ENCODE results near the gene SCNN1A. TPM values are rescaled to one million over a fixed set of nuclear protein-coding genes. Genes with fewer than 3 reads are reported as not detected.
A peak's percentile ranks its signal among the peaks of the same experiment; 100 is the strongest.

SCNN1A gene
- total and polyA plus RNA-seq, 2 of the 13 experiments (the other 11 are each of a cell fraction or from before 2014, with no cell fraction given), result 1.5 to 14.6 TPM

- no peak for TF ChIP-seq BCLAF1 (IDR thresholded peaks at IDR 0.05)
- TF ChIP-seq, protein P1, sequence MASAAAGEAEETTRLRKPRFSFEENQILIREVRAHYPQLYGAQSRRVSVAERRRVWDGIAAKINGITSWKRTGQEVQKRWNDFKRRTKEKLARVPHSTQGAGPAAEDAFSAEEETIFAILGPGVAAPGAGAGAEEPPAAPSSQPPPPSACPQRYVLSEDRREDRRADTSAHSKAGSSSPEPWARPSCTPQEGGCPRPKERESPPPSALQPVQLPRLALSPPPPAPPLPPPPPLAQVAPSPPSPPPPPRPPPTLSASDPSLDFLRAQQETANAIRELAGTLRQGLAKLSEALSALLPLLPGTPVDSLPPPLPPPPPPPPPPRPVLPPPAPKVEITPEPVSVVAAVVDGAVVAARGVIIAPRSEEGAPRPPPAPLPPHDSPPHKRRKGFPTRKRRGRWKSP (CRISPR knock-in tag; IDR thresholded peaks at IDR 0.05), result peak; percentile 58; the same call in 1 of the 2 replicates
- no peak for TF ChIP-seq RBAK (CRISPR knock-in tag; IDR thresholded peaks at IDR 0.05)
- TF ChIP-seq, protein P2, sequence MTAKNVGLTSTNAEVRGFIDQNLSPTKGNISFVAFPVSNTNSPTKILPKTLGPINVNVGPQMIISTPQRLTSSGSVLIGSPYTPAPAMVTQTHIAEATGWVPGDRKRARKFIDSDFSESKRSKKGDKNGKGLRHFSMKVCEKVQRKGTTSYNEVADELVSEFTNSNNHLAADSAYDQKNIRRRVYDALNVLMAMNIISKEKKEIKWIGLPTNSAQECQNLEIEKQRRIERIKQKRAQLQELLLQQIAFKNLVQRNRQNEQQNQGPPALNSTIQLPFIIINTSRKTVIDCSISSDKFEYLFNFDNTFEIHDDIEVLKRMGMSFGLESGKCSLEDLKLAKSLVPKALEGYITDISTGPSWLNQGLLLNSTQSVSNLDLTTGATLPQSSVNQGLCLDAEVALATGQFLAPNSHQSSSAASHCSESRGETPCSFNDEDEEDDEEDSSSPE (CRISPR knock-in tag; IDR thresholded peaks at IDR 0.05), result 0 out of 2 replicates have a peak, but pooled peaks have one; percentile 30
- TF ChIP-seq ZNF251 (CRISPR knock-in tag; IDR thresholded peaks at IDR 0.05), result no peak
- TF ChIP-seq KLF9 (CRISPR knock-in tag; IDR thresholded peaks at IDR 0.05; ENCODE audit: low read depth), result no peak
- no peak for TF ChIP-seq ZFP41 (CRISPR knock-in tag; IDR thresholded peaks at IDR 0.05; ENCODE audit: borderline replicate concordance)
- no peak for TF ChIP-seq ZNF317 (CRISPR knock-in tag; IDR thresholded peaks at IDR 0.05)
- no peak for TF ChIP-seq ZMAT3 (CRISPR knock-in tag; conservative IDR thresholded peaks at IDR 0.05)
- TF ChIP-seq ELF1 (CRISPR knock-in tag; IDR thresholded peaks at IDR 0.05), result peak; percentile 18; the same call in 1 of the 2 replicates
- TF ChIP-seq ZNF563 (CRISPR knock-in tag; IDR thresholded peaks at IDR 0.05), result no peak; the same call in 1 of the 2 replicates
- TF ChIP-seq NFE2L2 (IDR thresholded peaks at IDR 0.05; ENCODE audit: low read length), result no peak
- TF ChIP-seq NCOA1 (CRISPR knock-in tag; IDR thresholded peaks at IDR 0.05), result no peak
- no peak for TF ChIP-seq ZNF136 (CRISPR knock-in tag; IDR thresholded peaks at IDR 0.05; ENCODE audit: low read depth)
- TF ChIP-seq ASH2L (IDR thresholded peaks at IDR 0.05; ENCODE audit: insufficient read length, low read depth, low read length), result peak; percentile 45
- no peak for TF ChIP-seq ZSCAN20 (CRISPR knock-in tag; IDR thresholded peaks at IDR 0.05; ENCODE audit: borderline replicate concordance)
- no peak for TF ChIP-seq HHEX (CRISPR knock-in tag; IDR thresholded peaks at IDR 0.05)
- no peak; the same call in 1 of the 2 replicates for TF ChIP-seq ZNF232 (CRISPR knock-in tag; IDR thresholded peaks at IDR 0.05; ENCODE audit: borderline replicate concordance)
- TF ChIP-seq, protein P3, sequence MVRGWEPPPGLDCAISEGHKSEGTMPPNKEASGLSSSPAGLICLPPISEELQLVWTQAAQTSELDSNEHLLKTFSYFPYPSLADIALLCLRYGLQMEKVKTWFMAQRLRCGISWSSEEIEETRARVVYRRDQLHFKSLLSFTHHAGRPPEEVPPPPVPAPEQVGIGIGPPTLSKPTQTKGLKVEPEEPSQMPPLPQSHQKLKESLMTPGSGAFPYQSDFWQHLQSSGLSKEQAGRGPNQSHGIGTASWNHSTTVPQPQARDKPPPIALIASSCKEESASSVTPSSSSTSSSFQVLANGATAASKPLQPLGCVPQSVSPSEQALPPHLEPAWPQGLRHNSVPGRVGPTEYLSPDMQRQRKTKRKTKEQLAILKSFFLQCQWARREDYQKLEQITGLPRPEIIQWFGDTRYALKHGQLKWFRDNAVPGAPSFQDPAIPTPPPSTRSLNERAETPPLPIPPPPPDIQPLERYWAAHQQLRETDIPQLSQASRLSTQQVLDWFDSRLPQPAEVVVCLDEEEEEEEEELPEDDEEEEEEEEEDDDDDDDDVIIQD (CRISPR knock-in tag; IDR thresholded peaks at IDR 0.05; ENCODE audit: low read depth), result peak; percentile 90; the same call in 1 of the 2 replicates
- TF ChIP-seq SMARCE1 (IDR thresholded peaks at IDR 0.05; ENCODE audit: borderline replicate concordance), result no peak
- TF ChIP-seq MIXL1 (CRISPR knock-in tag; IDR thresholded peaks at IDR 0.05), result peak; percentile 97
- peak; percentile 55; the same call in 1 of the 2 replicates for TF ChIP-seq ETV5 (CRISPR knock-in tag; IDR thresholded peaks at IDR 0.05; ENCODE audit: borderline replicate concordance)
- no peak for TF ChIP-seq ATAD3A (CRISPR knock-in tag; IDR thresholded peaks at IDR 0.05)
- peak; percentile 55; the same call in 1 of the 2 replicates for TF ChIP-seq BHLHE40 (IDR thresholded peaks at IDR 0.05; ENCODE audit: low read length)
- no peak for TF ChIP-seq KDM1A (CRISPR knock-in tag; IDR thresholded peaks at IDR 0.05)
Measured at GRCh38 chr12:6370994-6371754, 4.2 kb downstream of the SCNN1A start (continued).

Data from HepG2 (cell line).